CD4-positive, alpha-beta T cell treated with Interleukin-10 for 1 hour (primary cell): ENCODE results near the gene CEP192.

Source experiments
- DNase-seq: peaks from one replicate; pipeline ENCODE4 v3.0.0-alpha.2; 2020

CEP192 gene

DNA sequence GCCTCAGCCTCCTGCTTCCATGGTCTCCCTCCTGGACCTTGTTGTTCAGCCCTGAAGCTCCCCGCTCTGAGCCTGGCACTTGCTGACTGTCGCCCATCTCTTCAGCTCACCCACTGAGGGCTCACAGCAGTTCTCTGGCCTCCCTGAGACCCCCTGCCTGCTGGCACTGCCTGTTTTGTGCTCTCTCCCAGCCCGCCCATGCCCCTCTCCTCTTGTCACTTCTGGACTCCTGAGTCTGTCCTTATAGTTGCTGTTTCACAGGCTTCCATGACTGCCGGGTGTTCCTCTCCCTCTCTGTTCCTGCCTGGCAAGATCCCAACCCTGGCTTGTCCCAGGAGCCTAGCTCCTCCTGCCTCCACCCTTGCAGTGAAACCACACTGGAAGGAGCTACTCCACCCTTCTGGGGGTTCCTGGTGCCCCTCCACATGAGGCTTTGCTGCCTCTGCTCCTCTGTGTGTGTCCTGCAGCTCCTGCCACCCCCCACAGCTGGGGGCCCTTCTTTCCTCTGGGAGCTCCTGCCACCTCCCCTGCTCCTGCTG is 110.6 kb downstream of the CEP192 start:
- DNase-seq = no peak

DNA sequence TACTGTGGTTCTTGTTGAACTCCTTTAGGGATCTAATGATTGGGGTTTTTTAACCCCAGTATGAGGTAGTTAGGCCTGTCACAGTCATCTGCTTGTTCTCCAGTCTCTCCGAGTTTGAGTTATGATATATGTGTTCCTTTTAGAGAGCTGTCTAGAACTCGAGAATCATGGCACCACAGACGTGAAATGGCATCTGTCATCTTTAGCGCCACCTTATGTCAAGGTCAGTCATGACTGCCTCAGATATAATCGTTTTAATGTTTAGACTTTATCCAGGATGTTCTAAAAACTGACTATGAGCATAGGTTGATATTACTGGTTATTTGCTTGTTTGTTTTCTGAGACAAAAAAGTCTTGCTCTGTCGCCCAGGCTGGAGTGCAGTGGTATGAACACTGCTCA is 112.2 kb downstream of the CEP192 start:
- no peak for DNase-seq

DNA sequence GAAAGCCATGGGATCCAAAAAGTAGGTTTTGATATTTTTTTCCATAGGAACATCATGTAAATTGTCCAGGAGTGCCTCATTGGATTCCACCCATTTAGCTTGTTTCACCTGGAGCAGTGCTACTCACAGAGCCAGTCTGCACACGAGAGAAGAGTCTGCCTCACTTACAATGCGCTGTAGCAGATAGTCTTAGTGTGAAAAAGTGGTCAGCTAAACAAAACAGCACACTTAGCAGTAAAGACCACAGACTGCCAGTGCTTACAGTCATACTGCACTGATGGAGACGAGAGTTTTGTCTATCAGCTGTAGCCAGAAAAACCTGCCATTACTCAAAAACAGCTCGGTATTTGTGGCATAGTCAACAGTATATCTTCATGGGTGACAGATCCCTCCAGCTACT is 113.9 kb downstream of the CEP192 start:
- no peak for DNase-seq

DNA sequence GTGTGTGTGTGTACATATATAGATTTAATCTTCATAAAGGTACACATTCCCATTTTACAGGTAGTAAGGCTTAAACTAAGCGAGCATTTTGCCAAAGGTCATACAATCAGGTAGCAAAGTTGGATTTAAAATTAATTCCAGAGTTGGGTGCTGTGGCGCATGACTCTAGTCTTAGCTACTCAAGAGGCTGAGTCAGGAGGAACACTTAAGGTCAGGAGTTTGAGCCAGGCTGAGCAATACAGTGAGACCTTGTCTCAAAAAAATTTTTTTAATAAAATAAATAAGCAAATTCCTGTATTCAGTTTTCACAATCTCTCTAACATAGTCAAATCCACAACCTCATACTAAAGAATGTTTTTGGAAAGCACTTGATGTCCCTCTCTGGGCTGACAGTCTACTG is 115.9 kb downstream of the CEP192 start:
- no peak for DNase-seq

DNA sequence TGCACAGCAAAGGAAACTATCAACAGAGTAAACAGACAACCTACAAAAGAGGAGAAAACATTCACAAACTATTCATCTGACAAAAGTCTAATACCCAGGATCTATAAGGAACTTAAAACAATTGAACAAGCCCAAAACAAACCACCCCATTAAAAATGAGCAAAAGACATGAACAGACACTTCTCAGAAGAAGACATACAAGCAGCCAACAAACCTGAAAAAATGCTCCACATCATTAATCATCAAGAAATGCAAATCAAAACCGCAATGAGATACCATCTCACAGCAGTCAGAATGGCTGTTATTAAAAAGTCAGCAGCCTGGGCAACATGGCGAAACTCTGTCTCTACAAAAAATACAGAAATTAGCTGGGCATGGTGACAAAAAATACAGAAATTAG is 117.2 kb downstream of the CEP192 start:
- DNase-seq = no peak

DNA sequence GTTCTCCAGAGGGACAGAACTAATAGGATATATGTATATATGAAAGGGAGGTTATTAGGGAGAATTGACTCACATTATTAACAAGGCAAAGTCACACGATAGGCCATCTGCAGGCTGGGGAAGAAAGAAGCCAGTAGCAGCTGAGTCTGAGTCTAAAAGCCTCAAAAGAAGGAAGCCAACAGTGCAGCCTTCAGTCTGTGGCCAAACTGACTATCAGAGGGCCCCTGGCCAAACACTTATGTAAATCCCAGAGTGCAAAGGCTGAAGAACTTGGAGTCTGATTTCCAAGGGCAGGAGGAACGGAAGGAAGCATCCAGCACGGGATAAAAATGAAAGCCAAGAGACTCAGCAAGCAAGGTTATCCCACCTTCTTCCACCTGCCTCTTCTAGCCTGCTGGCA is 119.4 kb downstream of the CEP192 start:
- no peak for DNase-seq

DNA sequence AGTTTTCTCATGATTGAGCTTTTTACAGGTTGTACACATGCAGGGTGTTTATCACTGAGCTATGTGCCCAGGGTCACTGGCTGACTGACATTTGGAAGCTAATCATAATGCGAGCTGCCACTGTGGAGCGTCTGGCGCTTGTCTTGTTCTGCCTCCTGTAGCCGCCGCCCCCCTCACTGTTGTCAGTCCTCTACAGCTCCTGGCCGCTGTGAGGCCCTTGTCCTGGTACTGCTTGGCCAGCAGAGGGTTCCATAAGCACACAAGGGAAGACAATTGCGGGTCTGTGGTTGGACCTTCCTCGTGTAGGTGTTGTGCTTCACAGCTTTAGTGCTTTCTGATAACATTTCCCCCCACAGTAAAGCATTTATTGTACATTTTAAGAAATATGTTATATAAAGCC is 121.8 kb downstream of the CEP192 start:
- no peak for DNase-seq

DNA sequence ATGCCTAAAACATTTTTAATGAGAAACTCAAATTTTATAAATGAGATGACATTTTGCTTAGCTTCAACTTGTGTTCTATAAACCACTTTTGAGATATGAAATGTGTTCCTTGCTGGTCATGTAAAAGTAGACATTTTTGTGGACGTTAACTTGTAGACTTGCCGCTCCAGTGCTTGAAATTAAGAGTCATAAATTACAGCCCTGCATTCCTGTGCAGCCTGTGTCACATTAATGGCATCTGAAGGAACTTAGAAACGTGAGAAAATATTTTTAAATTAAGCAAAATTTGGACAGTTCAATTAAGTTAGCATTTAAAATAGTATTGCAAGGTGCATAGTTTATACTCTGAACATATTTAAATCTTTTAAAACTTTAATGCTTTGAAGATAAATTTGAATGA is 129.1 kb downstream of the CEP192 start:
- DNase-seq = no peak

DNA sequence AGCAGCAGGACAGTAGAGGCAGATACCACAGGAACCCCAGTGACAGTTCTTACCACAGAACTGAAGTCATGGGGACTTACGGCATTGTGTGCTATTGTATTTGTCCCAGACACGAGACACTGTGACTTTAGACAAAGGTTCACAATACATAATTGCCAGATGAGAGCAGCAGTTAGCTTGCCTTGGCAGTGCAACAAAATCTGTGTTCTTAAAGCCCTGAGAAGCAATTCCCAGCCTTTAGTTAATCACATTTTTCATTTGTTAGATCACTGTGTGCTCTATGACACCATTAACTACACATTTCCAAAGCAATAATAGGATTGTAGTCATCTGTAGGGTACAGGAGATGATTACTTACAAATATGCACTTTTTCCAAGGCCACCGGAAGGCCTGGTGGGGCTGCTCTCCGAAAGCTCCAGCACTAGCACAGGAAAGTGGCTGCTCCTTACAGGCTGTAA is 129.8 kb downstream of the CEP192 start:
- no peak for DNase-seq

DNA sequence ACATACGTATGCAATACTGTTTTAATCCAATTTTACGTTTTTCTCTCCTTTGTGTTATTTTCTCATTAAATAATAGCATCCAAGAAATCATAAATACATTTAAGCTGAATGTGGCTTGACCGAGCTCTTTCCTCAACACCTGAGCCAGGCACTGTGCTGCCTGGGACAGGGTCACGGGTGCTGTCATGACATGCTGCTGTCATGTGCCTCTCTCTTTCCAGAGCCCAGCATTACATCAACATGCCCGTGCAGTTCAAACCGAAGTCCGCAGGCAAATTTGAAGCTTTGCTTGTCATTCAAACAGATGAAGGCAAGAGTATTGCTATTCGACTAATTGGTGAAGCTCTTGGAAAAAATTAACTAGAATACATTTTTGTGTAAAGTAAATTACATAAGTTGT is 133.2 kb downstream of the CEP192 start:
- no peak for DNase-seq

DNA sequence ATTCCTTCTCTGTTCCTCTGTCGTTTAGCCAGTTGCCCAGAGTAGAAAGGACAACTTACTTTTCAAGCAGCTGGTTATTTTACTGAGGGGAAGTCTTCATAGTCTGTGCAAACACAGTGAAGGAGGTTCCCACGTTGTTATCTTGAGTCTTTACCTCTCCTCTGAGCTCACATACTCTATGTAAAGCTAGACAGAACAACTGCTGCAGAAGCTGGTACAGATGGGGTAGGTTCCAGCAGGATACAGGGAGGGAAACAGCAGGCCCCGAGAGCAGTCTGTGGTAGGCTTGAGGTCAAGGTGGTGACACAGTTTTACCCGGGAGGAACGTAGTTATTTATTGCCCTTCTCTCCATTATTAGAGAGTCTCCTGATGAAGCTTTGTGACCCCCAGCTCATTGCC is 134.0 kb downstream of the CEP192 start:
- no peak for DNase-seq

DNA sequence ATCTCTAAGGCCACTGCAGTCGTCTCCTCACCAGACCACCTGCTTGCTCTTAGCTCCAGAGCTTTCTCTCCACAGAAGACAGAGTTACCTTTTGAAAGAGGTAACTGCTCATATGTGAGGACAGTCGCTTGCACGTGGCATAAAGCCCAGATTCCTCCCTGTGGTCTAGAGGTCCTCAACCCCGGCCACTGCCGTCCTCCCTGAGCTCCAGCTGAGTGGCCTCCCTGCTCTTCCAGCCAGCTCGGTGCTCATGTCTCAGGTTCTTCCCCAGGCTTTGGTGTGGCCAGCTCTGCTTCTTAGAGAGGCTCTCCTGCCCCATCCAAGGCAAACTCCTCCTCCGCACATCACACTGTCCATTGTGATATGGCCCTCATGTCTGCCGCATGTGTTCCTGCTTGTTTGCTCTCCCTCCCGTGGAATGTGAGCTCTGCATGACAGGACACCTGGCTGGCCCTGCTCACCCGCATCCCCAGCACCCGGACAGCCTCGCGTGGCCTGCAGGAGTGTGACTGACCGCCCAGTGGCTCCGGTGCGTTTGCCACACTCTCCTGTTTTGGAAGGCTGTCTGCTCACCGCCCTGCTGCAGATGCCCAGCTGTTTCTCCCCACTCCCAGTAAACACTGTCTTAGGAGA is 135.9 kb downstream of the CEP192 start:
- DNase-seq = no peak

DNA sequence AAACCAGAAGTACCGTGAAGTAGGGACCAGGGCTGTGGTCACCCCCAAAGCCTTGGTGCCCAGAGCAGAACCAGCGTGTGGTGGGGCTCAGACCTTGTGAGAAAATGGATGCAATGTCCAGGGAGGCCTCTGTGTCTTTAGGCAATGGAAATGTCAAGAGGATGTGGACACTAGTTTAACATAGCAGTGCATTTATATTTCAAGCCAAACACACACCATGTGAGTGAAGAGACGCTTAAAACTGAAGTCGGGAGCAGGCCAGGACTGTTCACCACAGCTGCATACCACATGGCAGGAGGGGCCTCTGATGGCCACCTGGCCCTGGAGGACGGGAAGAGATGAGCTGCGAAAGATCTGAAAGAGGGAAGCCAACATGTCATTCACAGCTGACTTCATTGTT is 140.1 kb downstream of the CEP192 start:
- DNase-seq = no peak

DNA sequence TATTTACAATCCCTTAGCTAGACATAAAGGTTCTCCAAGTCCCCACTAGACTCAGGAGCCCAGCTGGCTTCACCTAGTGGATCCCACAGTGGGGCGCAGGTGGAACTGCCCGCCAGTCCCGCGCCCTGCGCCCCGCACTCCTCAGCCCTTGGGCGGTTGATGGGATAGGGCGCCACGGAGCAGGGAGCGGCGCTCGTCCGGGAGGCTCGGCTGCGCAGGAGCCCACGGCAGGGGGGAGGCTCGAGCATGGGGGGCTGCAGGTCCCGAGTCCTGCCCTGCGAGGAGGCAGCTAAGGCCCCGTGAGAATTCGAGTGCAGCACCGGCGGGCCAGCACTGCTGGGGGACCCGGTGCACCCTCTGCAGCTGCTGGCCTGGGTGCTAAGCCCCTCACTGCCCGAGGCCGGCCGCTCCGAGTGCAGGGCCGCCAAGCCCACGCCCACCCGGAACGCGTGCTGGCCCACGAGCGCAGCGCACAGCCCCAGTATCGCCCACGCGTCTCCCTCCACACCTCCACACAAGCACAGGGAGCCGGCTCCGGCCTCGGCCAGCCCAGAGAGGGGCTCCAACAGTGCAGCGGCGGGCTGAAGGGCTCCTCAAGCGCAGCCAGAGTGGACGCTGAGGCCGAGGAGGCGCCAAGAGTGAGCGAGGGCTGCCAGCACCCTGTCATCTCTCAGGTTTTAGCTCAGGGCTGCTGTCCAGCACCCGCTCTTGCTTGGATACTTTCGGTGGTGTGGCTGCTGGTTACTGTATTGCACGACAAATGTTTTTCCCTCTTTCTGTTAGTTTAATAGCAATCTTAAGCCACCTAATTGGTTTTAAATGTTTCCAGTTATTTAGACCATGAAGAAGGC is 143.6 kb downstream of the CEP192 start:
- no peak for DNase-seq

DNA sequence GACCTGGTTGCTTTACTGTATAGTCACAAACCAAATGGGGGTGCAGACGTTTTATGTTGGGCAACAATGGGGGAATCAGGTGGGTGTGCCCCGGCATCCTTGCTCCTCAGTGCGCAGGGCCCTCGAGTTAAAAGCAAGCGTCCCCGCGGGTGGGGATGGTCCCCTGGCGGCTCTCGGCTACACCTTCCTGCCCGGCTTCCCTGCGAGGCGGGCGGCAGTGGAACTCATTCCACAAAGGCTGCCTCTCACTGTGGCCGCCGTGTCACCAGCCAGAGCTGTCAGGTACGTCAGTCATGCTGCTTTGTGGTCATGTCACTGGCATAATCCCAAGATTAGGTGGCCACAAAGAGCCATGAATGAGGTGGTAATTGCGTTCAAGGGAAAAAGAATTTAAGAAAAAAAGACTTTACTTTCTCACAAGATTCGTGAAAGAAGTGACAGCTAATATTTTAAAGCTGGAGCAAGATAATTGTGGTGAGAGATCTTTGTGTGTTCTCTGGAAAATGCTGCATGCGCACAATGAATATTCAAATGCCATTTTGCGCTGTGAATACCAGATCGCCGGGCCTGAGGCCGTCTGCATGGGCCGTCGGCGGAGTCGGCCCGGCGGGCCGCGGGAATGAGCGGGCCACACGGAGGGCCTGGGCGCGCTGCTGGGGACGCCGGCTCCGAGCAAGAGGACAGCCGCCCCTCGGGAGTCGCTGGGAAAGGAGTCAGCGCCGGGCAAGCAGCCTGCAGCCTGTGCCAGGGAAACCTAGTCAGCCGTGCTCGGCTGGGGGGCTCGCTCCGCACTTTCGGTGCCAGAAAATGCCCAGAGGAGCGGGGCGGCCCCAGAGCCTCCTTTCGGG is 145.1 kb downstream of the CEP192 start:
- peak; percentile 30 for DNase-seq

DNA sequence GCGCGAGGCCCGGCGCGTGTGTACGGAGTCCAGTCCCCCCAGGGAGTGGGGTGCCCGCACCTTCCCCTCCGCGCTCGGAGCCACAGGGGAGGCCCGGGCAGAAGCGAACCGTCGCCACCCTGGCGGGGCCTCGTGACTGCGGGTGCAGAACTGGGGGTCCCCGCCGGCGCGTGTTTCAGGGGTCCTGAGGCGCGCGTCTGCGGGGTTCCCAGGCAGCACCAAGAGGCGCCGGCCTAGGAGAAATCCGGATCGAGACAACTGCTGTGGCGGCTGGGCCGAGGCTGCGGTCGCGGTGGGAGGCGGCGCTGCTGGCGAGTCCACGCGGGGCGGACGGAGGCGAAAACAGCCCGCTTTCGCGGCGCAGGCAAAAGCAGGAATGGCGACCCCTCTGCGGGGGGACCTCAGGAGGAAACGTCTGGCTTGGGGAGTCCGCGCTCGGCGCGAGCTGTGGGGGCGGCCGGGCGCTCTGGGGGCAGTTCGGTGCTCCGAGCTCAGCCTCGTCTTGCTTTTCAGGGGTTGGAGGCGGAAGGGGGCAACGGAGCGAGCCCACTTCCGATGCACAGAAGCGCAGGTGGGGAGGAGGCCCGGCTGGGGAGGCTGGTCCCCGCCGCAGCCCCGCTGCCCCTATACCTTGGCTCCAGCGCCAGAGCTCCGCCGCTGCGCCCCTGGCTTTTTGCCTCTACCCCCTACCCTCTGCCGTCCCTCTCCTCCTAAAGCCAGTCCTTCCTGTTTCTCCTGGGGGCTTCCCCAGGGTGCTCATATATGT is 145.9 kb downstream of the CEP192 start:
- peak; percentile 37 for DNase-seq

DNA sequence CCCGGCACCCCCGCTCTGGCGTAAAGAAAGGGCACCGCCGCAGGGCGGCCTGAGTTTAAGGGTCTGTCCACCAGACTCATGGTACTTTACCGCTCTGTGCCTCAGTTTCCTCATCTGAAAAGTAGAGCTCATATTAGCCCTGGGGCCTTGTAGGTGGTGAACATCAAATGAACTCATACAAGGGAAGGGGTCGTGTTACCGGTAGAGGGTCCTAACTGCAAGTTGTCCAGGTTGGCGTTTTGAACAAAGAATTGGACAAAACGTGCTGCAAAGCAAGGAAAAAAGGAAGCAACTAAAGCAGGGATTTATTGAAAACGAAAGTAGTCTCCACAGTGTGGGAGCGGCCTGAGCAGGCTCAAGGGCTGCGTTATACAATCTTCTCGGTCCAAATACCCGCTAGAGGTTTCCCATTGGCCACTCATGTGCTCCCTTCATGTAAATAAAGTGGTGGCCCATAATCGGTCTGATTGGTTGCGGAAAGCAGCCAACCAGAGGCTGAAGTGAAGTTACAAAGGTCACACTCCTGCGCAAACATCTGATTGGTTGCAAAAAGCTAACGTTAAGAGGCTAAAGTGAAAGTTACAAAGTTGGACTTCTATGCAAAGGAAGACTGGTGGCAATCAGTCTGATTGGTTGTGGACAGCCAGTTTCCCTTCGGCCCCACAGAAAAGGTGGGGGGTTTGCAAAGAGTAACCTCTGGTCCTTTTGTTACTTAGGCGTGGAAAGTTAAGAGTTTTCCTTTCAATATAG is 146.7 kb downstream of the CEP192 start:
- peak; percentile 90 for DNase-seq

DNA sequence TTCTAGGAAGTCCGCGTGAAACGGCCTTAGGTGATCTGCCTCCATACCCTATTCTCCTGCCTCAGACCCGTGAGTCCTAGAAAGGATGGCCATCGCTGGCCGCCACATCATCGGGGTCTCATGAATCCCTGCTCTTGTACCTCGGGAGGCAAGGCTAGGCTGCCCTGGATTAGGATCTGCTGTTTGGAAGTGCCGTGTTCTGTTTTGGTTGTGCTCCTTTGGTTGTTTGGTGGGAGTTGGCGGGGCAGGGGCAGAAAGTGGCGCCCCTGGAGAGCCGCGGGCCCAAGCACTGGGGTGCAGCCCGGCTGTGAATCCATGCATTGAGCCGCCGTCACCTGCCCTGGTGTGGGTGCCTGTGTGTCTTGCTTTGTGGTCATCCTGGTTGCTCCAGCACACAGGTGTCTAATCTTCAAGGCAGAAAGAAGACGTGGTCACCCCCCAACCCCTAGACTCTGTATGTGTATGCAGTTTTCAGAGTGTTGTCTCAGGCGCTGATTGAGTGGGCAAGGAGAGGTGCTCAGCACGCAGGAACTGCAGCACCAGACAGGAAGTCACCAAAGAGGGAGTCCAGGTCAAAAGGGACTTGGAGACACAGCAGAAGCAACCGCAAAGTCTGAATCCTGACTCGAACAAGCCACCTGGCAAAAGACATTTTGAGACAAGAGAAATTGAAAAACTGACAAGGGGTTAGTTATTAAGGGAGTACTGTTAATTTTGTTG is 147.4 kb downstream of the CEP192 start:
- no peak for DNase-seq

DNA sequence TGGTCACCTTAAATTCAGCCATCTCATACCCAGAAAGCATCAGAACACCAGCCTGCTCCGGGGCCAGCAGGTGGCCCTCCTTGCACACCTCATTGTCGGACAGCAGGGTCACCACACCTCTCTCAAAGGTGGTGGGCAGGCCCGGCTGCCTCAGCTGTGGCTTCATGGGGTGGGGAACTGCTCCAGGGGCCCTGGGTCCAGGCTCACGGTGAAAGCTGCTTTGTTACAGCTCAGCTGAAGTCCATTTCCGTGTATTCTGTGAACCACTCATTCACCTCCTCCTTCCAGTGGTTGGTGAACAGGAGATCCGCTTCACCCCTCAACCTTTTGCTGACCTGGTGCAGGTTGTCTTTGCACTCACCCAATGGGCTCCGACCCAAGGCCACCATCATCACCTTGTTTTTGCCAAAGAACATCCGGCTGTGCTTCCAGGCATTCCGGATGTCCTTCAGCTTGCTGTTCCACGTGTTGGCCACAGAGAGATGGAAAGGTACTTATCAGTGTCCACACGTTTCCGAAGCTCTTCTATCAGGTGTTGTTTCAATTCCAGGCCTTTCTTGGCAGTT is 148.8 kb downstream of the CEP192 start:
- no peak for DNase-seq

DNA sequence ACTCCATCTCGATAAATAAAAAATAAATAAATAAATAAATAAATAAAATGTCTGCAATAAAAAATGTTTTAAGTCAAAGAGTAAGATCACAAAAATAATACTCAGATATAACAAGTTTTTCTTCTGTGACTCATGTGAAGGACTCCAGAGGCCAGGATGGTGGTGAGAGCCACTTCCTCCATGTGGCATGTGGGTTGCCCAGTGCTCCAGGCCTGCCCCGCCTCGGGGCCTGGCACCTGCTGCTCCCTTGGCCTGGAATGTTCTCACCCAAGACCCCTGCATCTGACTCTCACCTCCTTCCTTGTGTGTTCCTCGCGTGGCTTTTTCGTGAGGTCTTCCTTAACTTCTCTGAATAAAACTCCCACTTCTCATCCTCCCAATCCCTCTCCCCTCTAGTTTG is 150.0 kb downstream of the CEP192 start:
- DNase-seq = no peak
